Stimulated activated CD8-positive, alpha-beta memory T cell treated with anti-CD3 and anti-CD28 coated beads, Interleukin-15, amount 100 ng/mL, for 24 hours (primary cell): ENCODE measurements around the gene NFIX.
"Not testable (repeated sequence)": the region's sequence is repeated elsewhere in the genome, so short reads cannot be mapped to it uniquely, and the experiment has no call there.

Source experiments
- DNase-seq: peaks from one replicate; pipeline ENCODE4 v3.0.0-alpha.2; 2020; ENCODE audit warnings: low read depth

NFIX gene

GRCh38 chr19:12994701-12995595 is at the start of gene NFIX:
Gene NFIX, plus strand, starts transcription at chr19:12995475. Its CDS starts 363 bp downstream, at chr19:12995838.
- DNase-seq, result no peak

GRCh38 chr19:12945479-12946091 is 49.7 kb upstream of the NFIX start, which contains the start of gene RAD23A:
Gene RAD23A, plus strand, starts transcription at chr19:12945862. Its CDS starts 87 bp downstream, at chr19:12945949.
- DNase-seq, result peak; percentile 99

- no peak for DNase-seq
These were observed 49.1 kb upstream of the NFIX start for GRCh38 chr19:12946092-12946721.

DNA sequence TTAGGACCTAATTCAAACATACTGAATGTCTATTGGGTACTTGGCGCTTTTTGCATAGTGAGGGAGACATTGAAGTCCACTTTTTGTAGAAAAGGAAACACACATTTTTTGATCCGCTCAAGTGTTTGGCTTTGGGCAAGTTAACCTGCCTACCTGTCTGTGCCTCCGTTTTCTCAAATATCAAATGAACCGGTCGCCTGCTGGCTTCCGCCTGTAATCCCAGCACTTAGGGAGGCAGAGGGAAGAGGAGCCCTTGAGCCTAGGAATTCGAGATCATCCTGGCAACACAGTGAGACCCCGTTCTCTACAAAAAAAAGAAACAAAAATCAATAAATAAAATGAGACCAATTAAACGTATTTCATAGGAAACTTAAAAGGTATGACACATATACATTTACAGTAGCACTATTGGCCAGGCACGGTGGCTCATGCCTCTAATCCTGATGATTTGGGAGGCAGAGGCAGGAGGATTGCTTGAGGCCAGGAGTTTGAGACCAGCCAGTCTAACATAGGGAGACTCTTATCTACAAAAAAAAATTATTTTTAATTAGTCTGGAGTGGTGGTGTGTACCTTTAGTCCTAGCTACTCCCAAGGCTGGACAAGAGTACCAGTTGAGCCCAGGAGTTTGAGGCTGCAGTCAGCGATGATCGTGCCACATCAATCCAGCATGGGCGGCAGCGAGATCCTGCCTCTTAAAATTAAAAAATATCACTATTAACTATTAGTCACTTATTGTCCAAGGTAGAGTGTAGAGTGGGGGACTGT is 48.4 kb upstream of the NFIX start:
- no peak for DNase-seq

DNA sequence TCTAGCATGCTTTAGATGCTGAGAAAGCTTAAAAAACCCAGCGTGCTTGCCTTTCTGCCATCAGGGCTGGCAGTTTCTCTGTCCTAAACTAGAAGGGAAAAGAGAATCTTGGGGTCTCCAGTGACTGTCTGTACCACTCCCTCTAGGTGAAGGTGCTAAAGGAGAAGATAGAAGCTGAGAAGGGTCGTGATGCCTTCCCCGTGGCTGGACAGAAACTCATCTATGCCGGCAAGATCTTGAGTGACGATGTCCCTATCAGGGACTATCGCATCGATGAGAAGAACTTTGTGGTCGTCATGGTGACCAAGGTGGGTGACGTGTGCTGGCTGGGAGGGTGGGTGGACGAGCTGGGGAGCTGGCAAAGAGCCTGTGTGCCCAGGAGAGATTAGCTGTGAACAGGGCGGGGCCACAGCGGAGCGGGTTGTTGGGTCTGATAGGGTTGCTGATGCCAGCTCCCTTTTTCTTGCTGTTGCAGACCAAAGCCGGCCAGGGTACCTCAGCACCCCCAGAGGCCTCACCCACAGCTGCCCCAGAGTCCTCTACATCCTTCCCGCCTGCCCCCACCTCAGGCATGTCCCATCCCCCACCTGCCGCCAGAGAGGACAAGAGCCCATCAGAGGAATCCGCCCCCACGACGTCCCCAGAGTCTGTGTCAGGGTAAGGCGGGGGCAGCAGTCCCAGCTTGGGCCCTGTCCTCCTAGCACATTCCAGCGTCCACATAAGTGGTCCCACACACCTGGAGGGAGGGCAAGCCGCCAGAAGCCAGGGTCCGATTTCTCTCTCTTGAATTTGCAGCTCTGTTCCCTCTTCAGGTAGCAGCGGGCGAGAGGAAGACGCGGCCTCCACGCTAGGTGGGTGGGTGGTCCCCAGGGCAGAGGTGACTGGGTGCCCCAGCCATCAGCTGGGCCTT is 47.3 kb upstream of the NFIX start:
- DNase-seq, result no peak

DNA sequence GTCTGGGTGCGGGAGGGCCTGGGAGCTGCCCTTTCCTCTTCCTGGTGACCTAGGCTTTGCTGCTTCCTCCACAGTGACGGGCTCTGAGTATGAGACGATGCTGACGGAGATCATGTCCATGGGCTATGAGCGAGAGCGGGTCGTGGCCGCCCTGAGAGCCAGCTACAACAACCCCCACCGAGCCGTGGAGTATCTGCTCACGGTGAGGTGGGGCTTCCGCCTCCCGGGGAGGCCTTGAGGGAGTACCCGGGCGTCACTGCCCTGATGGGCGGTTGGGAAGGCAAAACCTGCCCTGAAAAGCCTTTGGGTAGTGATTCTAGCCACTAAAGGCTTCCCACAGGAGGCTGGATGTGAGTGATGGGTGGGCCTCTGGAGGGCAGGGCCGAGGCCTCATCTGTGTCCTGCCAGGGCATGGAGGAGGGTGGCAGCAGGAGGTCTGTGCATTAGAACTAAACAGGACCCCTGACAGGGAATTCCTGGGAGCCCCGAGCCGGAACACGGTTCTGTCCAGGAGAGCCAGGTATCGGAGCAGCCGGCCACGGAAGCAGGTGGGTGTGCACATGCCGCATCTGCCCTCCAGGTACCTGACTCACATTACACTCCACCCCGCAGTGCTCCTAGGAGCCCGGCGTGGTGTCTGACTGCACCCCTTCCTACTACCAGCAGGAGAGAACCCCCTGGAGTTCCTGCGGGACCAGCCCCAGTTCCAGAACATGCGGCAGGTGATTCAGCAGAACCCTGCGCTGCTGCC is 46.5 kb upstream of the NFIX start:
- no peak for DNase-seq

- no peak for DNase-seq
These were observed 45.7 kb upstream of the NFIX start for GRCh38 chr19:12949363-12950283.

DNA sequence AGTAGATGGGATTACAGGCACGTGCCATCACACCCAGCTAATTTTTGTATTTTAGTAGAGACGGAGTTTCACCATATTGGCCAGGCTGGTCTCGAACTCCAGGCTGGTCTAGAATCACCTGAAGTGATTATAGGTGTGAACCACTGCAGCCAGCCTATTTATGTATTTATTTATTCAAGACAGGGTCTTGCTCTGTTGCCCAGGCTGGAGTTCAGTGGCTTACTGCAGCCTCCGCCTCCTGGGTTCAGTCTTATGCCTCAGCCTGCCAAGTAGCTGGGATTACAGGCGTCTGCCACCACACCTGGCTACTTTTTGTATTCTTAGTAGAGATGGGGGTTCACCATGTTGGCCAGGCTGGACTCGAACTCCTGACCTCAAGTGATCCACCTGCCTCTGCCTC is 43.2 kb upstream of the NFIX start:
- DNase-seq, result not testable (repeated sequence)

DNA sequence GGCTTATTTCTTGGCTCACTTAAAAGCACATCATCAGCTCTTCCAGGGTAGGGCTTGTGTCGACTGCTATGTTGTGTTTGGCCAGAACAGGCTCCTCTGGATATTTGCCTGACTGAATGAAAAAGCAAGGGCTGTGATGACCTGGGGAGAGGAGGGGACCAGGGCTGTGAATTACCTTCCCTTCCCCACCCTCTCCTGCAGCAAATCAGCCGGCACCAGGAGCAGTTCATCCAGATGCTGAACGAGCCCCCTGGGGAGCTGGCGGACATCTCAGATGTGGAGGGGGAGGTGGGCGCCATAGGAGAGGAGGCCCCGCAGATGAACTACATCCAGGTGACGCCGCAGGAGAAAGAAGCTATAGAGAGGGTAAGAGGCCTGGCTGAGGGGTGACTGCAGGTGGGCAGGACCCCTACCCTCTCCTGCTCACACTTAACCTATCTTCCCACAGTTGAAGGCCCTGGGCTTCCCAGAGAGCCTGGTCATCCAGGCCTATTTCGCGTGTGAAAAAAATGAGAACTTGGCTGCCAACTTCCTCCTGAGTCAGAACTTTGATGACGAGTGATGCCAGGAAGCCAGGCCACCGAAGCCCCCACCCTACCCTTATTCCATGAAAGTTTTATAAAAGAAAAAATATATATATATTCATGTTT is 42.7 kb upstream of the NFIX start:
- DNase-seq, result no peak

- DNase-seq, result no peak
These were observed 42.0 kb upstream of the NFIX start for GRCh38 chr19:12953138-12953798.

GRCh38 chr19:12953799-12954611 is 41.3 kb upstream of the NFIX start:
- no peak for DNase-seq

DNA sequence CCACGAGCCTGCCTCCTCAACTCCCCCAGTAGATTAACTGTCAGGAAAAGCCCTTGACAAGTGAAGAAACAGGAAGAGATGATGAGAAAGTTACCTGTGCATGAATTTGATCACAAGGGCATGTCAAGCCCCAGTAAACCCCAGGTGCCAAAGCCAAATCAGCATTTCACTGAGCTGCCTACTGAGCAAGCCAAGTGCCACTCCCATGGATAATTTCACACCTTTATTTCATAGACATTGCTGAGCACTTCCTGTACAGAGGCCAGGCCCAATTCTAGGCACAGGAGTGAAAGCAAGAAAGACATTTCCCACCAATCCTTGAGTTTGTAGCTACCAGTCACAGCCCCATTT is 40.7 kb upstream of the NFIX start:
- DNase-seq, result no peak

DNA sequence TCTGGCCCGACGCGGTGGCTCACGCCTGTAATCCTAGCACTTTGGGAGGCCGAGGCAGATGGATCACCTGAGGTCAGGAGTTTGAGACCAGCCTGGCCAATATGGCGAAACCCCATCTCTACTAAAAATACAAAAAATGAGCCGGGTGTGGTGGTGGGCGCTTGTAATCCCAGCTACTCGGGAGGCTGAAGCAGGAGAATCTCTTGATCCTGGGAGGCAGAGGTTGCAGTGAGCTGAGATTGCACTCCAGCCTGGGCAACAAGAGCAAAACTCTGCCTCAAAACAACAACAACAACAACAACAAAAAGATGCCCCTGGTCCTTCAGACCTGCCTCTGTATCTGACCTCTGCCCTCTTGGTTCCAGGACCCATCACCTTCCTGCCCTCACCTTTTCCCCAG is 39.7 kb upstream of the NFIX start:
- DNase-seq, result not testable (repeated sequence)

DNA sequence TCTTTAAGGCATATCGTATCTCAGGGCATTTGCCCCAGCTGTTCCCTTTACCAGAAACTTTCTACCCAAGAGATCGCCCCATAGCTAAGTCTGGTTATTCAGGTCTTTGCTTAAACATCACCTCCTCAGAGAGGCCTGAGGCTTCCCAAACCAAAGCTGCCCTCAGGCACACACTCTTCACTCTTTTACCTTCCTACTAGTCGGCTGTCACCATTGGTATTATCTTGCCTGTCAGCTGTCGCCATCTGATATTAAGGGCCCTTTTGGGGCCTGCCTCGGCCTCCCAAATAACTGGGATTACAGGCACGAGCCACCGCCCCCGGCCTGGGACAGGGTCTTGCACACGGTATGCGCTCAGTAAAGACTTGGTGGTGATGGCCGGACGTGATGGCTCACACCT is 39.3 kb upstream of the NFIX start:
- DNase-seq, result no peak

DNA sequence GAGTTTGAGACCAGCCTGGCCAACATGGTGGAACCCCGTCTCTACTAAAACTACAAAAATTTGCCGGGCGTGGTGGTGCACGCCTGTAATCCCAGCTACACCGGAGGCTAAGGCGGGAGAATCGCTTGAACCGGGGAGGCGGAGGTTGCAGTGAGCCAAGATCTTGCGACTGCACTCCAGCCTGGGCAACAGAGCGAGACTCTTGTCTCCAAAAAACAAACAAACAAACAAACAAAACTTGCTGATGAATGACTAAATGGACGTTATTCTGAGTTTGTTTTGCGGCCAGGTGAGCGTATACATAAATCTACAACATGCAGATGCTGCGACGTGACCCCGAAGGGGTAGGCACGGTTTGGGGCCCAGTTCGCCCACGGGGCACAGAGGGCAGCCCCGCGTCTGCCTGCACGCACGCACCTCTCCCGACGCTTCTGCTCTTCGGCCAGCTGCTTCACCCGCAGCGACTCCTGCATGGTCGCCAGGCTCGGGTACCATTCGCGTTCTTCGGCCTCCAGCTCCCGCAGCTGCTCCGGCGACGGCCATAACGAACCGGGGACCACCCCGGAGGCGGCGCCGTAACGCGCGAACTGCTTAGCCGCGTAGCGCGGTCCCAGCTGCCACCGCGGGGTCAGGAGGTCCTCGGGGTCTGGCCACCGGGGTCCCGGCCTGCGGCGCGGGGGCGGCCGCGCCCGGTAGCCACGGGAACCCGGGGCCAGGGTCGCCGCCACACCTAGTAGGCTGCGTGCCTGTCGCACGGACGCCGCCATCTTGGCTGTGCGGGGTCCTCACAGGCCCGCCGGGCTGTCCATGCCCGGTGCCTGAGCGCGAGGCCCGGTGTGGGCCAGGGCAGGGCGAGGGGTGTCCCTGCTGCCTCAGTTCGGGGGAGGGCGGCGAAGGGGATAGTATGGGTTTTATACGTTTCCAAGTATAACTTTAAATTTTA is 38.6 kb upstream of the NFIX start, which contains the start of gene GADD45GIP1:
TSS of gene GADD45GIP1 (minus strand) at position 778 of the 943 bp plus-strand sequence. CDS start at position 767, 11 bp downstream.
- peak; percentile 60 for DNase-seq

DNA sequence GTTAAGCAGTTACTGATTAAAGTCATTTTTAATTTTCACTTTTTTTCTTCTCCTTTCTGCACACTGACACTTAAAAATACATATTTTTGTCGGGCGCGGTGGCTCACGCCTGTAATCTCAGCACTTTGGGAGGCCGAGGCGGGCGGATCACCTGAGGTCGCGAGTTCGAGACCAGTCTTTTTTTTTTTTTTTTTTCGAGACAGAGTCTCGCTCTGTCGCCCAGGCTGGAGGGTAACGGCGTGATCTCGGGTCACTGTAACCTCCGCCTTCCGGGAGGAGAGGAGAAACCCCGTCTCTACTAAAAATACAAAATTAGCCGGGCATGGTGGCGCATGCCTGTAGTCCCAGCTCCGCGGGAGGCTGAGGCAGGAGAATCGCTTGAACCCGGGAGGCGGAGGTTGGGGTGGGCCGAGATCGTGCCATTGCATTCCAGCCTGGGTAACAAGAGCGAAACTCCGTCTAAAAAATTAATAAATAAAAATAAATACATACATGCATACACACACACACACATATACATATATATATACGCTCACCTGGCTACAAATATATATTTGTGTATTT is 37.8 kb upstream of the NFIX start:
- not testable (repeated sequence) for DNase-seq
